Omental fat pad (tissue), 4 donors: ENCODE results near the gene DTNBP1. TPM values are rescaled to one million over a fixed set of nuclear protein-coding genes. Genes with fewer than 3 reads are reported as not detected.

Experiments used
- ATAC-seq: fragments of 150-250 bp; one replicate; pipeline ENCODE4 v1.9.1; 2016; ENCODE audit warnings: mild to moderate bottlenecking, moderate library complexity; ENCODE audit not compliant: low FRiP score
- DNase-seq: peaks from one replicate; pipeline ENCODE4 v3.0.0-alpha.2; 2019; ENCODE audit warnings: low spot score
- CTCF ChIP-seq, 3 donors: fragments of 450-650 bp; IDR thresholded peaks; one replicate each; pipeline ENCODE4 v1.5.1; 2016 to 2017; ENCODE audit warnings: antibody characterized with exemption in 3 of 3, mild to moderate bottlenecking in 3 of 3, moderate library complexity in 2 of 3
- total RNA-seq, 4 donors: library from RNA; depleted of rRNA; stranded (reverse); fragments of >200 nt; gene quantifications; one replicate each; pipeline ENCODE4 v1.1.0, GENCODE V29; 2016

The DTNBP1 gene
- total RNA-seq, 4 donors from 2014 or later = 5.9 to 13.9 (median 10.4) TPM

GRCh38 chr6:15527838-15528617, 134.8 kb downstream of the DTNBP1 start:
- TF ChIP-seq CTCF (IDR thresholded peaks at IDR 0.05) = no peak
- ATAC-seq = no peak
- DNase-seq = no peak

GRCh38 chr6:15526212-15526701, 136.6 kb downstream of the DTNBP1 start:
- TF ChIP-seq CTCF (IDR thresholded peaks at IDR 0.05) = no peak
- no peak for ATAC-seq
- no peak for DNase-seq

- ATAC-seq (no peak), DNase-seq (no peak)
- TF ChIP-seq CTCF (IDR thresholded peaks at IDR 0.05) = no peak
Measured at GRCh38 chr6:15524861-15525401, 137.9 kb downstream of the DTNBP1 start.

GRCh38 chr6:15523679-15524630, 138.9 kb downstream of the DTNBP1 start:
- no peak for DNase-seq
- no peak for TF ChIP-seq CTCF (IDR thresholded peaks at IDR 0.05)

GRCh38 chr6:15522856-15523529, 139.8 kb downstream of the DTNBP1 start:
- ATAC-seq = no peak
- TF ChIP-seq CTCF (IDR thresholded peaks at IDR 0.05) = no peak
- DNase-seq = no peak

More at GRCh38 chr6:15523679-15524630, 138.9 kb downstream of the DTNBP1 start:
- no peak for ATAC-seq

- TF ChIP-seq CTCF (IDR thresholded peaks at IDR 0.05) = no peak
- ATAC-seq = no peak
- no peak for DNase-seq
Measured at GRCh38 chr6:15522427-15522826, 140.4 kb downstream of the DTNBP1 start.
